ENCODE data around the gene MXRA7. TPM values are rescaled to one million over a fixed set of nuclear protein-coding genes. Genes with fewer than 3 reads are reported as not detected.

Gene MXRA7
- total and polyA plus RNA-seq, 7 experiments from 2014 or later: 1.8 to 7.5 (median 2.7) TPM

DNA sequence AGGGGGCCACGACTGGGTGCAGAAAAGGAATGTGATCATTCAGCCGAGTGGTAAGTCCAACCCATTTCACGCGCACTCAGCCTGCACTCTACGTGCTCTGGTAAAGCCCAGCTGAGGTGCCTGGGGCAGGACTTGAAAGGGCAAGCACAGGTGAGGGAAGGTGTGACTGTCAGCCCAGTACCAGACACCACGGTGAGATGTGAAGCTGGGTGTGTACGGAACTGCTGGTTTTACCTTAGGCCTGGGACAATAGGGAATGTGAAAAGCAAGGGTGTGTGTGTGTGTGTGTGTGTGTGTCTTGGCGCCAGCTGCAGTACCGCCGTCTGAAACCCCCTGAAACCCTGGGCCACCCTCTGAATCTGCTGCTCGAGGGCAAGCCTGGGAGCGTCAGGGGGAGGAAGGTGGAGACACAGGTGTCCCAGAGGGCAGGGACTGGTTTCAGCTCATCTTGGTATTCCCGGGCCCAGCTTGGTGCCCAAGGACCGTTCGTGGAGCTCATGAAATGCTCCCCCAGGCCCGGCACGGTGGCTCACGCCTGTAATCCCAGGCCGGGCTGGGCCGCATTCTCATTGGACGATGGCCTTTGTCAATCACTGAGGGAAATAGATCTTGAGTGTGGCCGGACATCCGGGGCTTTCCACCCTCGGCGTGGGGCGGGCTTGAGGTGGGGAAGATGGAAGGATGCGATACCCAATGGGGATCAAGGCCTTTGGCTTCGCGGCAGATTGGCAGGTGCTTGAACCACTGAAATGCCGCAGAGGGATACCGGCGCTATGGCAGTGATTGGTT is 39.4 kb downstream of the MXRA7 start:
- intact Hi-C loops (cut with micrococcal nuclease): loop anchor here (1.0 to 10.0 kb wide), 14 partner anchors 39 to 693 kb away; partner anchors contain the start of genes JMJD6 (in 2 of the 2), METTL23 (in 2 of the 2), SRSF2 (in 2 of the 2) and UBE2O (in 2 of the 2)
- Mint-ChIP-seq H3K4me1 (peaks cover 20 to 43% (median 31%) of the 10 kb centered on the region in 7 donors), H3K4me3 (peak overlapping the region; percentile 81 to 98 (median 92)), H3K27ac (peak overlapping the region; percentile 88 to 99 (median 96)), H3K27me3 (peaks cover 0 to 10% (median 0%) of the 10 kb centered on the region in 5 donors), H3K9me3 (peaks cover 0 to 4% (median 0%) of the 10 kb centered on the region in 11 donors), H3K36me3 (peaks cover 0 to 9% (median 0%) of the 10 kb centered on the region in 5 donors)
- DNase-seq (peak; percentile 90 to 99 (median 98)), ATAC-seq (peak; percentile 99)
- Histone ChIP-seq H3K27ac (ENCODE audit: low read depth, low read length) (peak overlapping the region; percentile 84), H3K4me3 (ENCODE audit: low read length) (peak overlapping the region; percentile 76), H3K27me3 (ENCODE audit: control insufficient read depth in 2 of 2, insufficient read depth in 2 of 2, low read length in 2 of 2) (no peaks in the 10 kb centered on the region), H3K9me3 (ENCODE audit: control insufficient read depth in 2 of 3, low read length in 3 of 3) (no peaks in the 10 kb centered on the region), H3K36me3 (ENCODE audit: control insufficient read depth in 2 of 3, insufficient read depth in 3 of 3, low read length in 3 of 3) (no peaks in the 10 kb centered on the region), H3K4me1 (ENCODE audit: control insufficient read depth in 2 of 2, insufficient read depth in 2 of 2, low read length in 2 of 2) (peaks cover 19 to 26% of the 10 kb centered on the region in 2 donors)
- POLR2A ChIA-PET: interaction anchor here (0.6 to 3.2 kb wide), 22 partner anchors 10 to 537 kb away, joined by 3 to 23 read pairs (median 5); partner anchors contain the start of genes METTL23, MXRA7, SRSF2 and ST6GALNAC1
- CTCF ChIA-PET: interaction anchor here (1.0 to 2.3 kb wide), 3 partner anchors 29 to 113 kb away, joined by 3 to 7 read pairs (median 7); no protein-coding TSS in a partner anchor

- peaks cover 0 to 9% (median 0%) of the 10 kb centered on the region in 5 donors for H3K36me3 Mint-ChIP-seq
- intact Hi-C loops (cut with micrococcal nuclease): loop anchor here (1.0 to 10.0 kb wide), 14 partner anchors 40 to 692 kb away; partner anchors contain the start of genes JMJD6 (in 2 of the 2), METTL23 (in 2 of the 2), SRSF2 (in 2 of the 2) and UBE2O (in 2 of the 2)
- H3K36me3 ChIP-seq (ENCODE audit: control insufficient read depth in 2 of 3, insufficient read depth in 3 of 3, low read length in 3 of 3): no peaks in the 10 kb centered on the region
- H3K27ac ChIP-seq (ENCODE audit: low read depth, low read length): peak overlapping the region; percentile 80
- H3K27ac Mint-ChIP-seq: peak overlapping the region; percentile 88 to 99 (median 96)
- peak overlapping the region; percentile 81 to 98 (median 92) for H3K4me3 Mint-ChIP-seq
- CTCF ChIA-PET: interaction anchor here (0.6 to 2.3 kb wide), 3 partner anchors 28 to 112 kb away, joined by 3 to 7 read pairs (median 3); no protein-coding TSS in a partner anchor
- peak overlapping the region; percentile 43 for H3K4me3 ChIP-seq (ENCODE audit: low read length)
- H3K9me3 ChIP-seq (ENCODE audit: control insufficient read depth in 2 of 3, low read length in 3 of 3): no peaks in the 10 kb centered on the region
- H3K27me3 ChIP-seq (ENCODE audit: control insufficient read depth in 2 of 2, insufficient read depth in 2 of 2, low read length in 2 of 2): no peaks in the 10 kb centered on the region
- POLR2A ChIA-PET: interaction anchor here (0.5 to 3.2 kb wide), 15 partner anchors 10 to 433 kb away, joined by 3 to 23 read pairs (median 5); partner anchors contain the start of genes METTL23, MXRA7 and ST6GALNAC1
- H3K4me1 ChIP-seq (ENCODE audit: control insufficient read depth in 2 of 2, insufficient read depth in 2 of 2, low read length in 2 of 2): peaks cover 19 to 26% of the 10 kb centered on the region in 2 donors
- H3K27me3 Mint-ChIP-seq: peaks cover 0 to 12% (median 0%) of the 10 kb centered on the region in 5 donors
- peaks cover 20 to 43% (median 31%) of the 10 kb centered on the region in 7 donors for H3K4me1 Mint-ChIP-seq
- H3K9me3 Mint-ChIP-seq: peaks cover 0 to 4% (median 0%) of the 10 kb centered on the region in 11 donors
- DNase-seq (peak in 2 of 9 donors; percentile 5 to 31), ATAC-seq (no peak)
These were observed 40.0 kb downstream of the MXRA7 start for GRCh38 chr17:76670718-76671122.

- H3K27ac ChIP-seq (ENCODE audit: low read depth, low read length): peak overlapping the region; percentile 80
- Mint-ChIP-seq H3K4me3 (peak overlapping the region; percentile 81 to 98 (median 92)), H3K27me3 (peaks cover 0 to 15% (median 0%) of the 10 kb centered on the region in 5 donors), H3K27ac (peak overlapping the region; percentile 88 to 99 (median 96)), H3K4me1 (peaks cover 20 to 43% (median 31%) of the 10 kb centered on the region in 7 donors), H3K36me3 (peaks cover 0 to 9% (median 0%) of the 10 kb centered on the region in 5 donors), H3K9me3 (peaks cover 0 to 4% (median 0%) of the 10 kb centered on the region in 11 donors)
- peaks cover 19 to 26% of the 10 kb centered on the region in 2 donors for H3K4me1 ChIP-seq (ENCODE audit: control insufficient read depth in 2 of 2, insufficient read depth in 2 of 2, low read length in 2 of 2)
- H3K27me3 ChIP-seq (ENCODE audit: control insufficient read depth in 2 of 2, insufficient read depth in 2 of 2, low read length in 2 of 2): no peaks in the 10 kb centered on the region
- ChIA-PET CTCF (interaction anchor here (0.6 to 2.3 kb wide), 3 partner anchors 28 to 112 kb away, joined by 3 to 7 read pairs (median 3); no protein-coding TSS in a partner anchor), POLR2A (interaction anchor here (0.5 to 3.2 kb wide), 8 partner anchors 9 to 432 kb away, joined by 3 to 23 read pairs (median 8); partner anchors contain the start of genes METTL23 and ST6GALNAC1)
- ATAC-seq (no peak), DNase-seq (peak in 7 of 9 donors; percentile 54 to 74 (median 64))
- no peaks in the 10 kb centered on the region for H3K9me3 ChIP-seq (ENCODE audit: control insufficient read depth in 2 of 3, low read length in 3 of 3)
- peak overlapping the region; percentile 43 for H3K4me3 ChIP-seq (ENCODE audit: low read length)
- no peaks in the 10 kb centered on the region for H3K36me3 ChIP-seq (ENCODE audit: control insufficient read depth in 2 of 3, insufficient read depth in 3 of 3, low read length in 3 of 3)
- intact Hi-C loops (cut with micrococcal nuclease): loop anchor here (2.0 to 10.0 kb wide), 7 partner anchors 45 to 691 kb away; partner anchors contain the start of genes ACOX1 (in 1 of the 2), FOXJ1 (in 1 of the 2), PRPSAP1 (in 1 of the 2) and TEN1 (in 1 of the 2)
These were observed 40.6 kb downstream of the MXRA7 start for GRCh38 chr17:76670020-76670717.

- Mint-ChIP-seq H3K27ac (peak overlapping the region in 5 of 9 donors; percentile 33 to 72 (median 58)), H3K9me3 (peaks cover 0 to 4% (median 0%) of the 10 kb centered on the region in 11 donors), H3K36me3 (peaks cover 0 to 6% (median 0%) of the 10 kb centered on the region in 5 donors), H3K4me1 (peaks cover 18 to 37% (median 31%) of the 10 kb centered on the region in 7 donors), H3K27me3 (peaks cover 0 to 23% (median 0%) of the 10 kb centered on the region in 5 donors), H3K4me3 (peak overlapping the region in 2 of 10 donors; percentile 16 to 56)
- Histone ChIP-seq H3K27ac (ENCODE audit: low read depth, low read length) (no peak overlapping the region), H3K9me3 (ENCODE audit: control insufficient read depth in 2 of 3, low read length in 3 of 3) (no peaks in the 10 kb centered on the region), H3K36me3 (ENCODE audit: control insufficient read depth in 2 of 3, insufficient read depth in 3 of 3, low read length in 3 of 3) (no peaks in the 10 kb centered on the region), H3K4me3 (ENCODE audit: low read length) (no peak overlapping the region), H3K27me3 (ENCODE audit: control insufficient read depth in 2 of 2, insufficient read depth in 2 of 2, low read length in 2 of 2) (no peaks in the 10 kb centered on the region), H3K4me1 (ENCODE audit: control insufficient read depth in 2 of 2, insufficient read depth in 2 of 2, low read length in 2 of 2) (peaks cover 19 to 25% of the 10 kb centered on the region in 2 donors)
- DNase-seq: no peak
- CTCF ChIA-PET: interaction anchor here (1.2 kb wide), 1 partner anchor 13 kb away, joined by 4 read pairs; no protein-coding TSS in a partner anchor
- no peak for ATAC-seq
- POLR2A ChIA-PET: no interaction called here
- intact Hi-C loops (cut with micrococcal nuclease): no loop called here
These were observed 42.8 kb downstream of the MXRA7 start for GRCh38 chr17:76667786-76668453.

GRCh38 chr17:76667491-76667755 is 43.3 kb downstream of the MXRA7 start:
- intact Hi-C loops (cut with micrococcal nuclease): no loop called here
- no peaks in the 10 kb centered on the region for H3K27me3 ChIP-seq (ENCODE audit: control insufficient read depth in 2 of 2, insufficient read depth in 2 of 2, low read length in 2 of 2)
- peak overlapping the region in 2 of 9 donors; percentile 45 to 72 for H3K27ac Mint-ChIP-seq
- POLR2A ChIA-PET: no interaction called here
- H3K4me1 Mint-ChIP-seq: peaks cover 15 to 32% (median 27%) of the 10 kb centered on the region in 7 donors
- CTCF ChIA-PET: interaction anchor here (1.2 kb wide), 1 partner anchor 14 kb away, joined by 4 read pairs; no protein-coding TSS in a partner anchor
- no peaks in the 10 kb centered on the region for H3K36me3 ChIP-seq (ENCODE audit: control insufficient read depth in 2 of 3, insufficient read depth in 3 of 3, low read length in 3 of 3)
- peaks cover 0 to 23% (median 0%) of the 10 kb centered on the region in 5 donors for H3K27me3 Mint-ChIP-seq
- H3K9me3 Mint-ChIP-seq: peaks cover 0 to 4% (median 0%) of the 10 kb centered on the region in 11 donors
- no peaks in the 10 kb centered on the region for H3K9me3 ChIP-seq (ENCODE audit: control insufficient read depth in 2 of 3, low read length in 3 of 3)
- no peak overlapping the region for H3K4me3 ChIP-seq (ENCODE audit: low read length)
- no peak for ATAC-seq
- peak overlapping the region in 1 of 10 donors; percentile 16 for H3K4me3 Mint-ChIP-seq
- no peak for DNase-seq
- peaks cover 14 to 20% of the 10 kb centered on the region in 2 donors for H3K4me1 ChIP-seq (ENCODE audit: control insufficient read depth in 2 of 2, insufficient read depth in 2 of 2, low read length in 2 of 2)
- peaks cover 0 to 4% (median 0%) of the 10 kb centered on the region in 5 donors for H3K36me3 Mint-ChIP-seq
- no peak overlapping the region for H3K27ac ChIP-seq (ENCODE audit: low read depth, low read length)
